NCI-H524 treated with DMSO at 0.1 percent for 48 hours (cell line): ENCODE measurements around the gene OVAAL.

Source experiments
- DNase-seq: peaks from one replicate; lab custom pipeline; 2025; lab: John Stamatoyannopoulos, UW

Gene OVAAL

DNA sequence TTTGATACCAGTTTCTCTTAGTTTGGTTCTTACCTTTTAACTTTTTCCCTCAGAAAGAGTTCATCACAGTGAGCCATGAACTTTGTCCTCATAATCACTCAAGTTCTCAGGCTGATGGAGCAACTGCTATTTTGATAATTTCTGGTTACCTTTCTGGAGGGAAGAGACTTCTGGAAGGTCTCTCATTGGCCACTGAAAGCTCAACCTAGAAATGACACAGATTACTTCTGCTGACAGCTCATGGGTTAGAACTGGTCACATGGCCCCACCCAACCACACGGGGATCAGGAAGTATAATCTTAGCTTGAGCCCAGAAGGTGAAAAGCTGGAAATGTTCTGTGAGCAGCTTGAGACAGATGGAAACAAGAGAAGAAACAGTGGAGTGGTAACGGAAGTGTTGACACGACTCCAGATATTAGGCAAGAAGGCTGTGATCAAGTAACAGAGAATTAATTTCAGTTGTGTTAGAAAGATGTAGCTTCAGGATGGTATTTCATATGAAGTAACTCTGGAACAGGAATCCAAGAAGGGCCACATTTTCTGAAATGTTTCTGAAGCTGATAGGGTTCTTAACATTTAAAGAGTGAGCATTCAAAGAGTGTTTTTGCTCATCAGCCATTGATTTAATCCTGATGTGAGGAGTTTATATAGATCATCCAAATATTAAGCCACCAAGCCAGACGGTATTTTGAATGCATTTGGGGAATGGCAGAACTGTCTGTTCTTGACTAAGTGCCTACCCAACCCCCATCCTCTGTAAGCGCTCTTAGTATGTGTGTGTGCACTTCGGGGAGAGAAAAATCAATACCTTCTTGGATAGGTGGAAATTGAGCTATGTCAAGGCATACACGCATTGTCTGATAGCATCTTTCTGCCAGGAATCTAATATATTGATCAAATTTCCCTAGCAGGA is 51.1 kb downstream of the OVAAL start:
- peak; percentile 23 for DNase-seq

DNA sequence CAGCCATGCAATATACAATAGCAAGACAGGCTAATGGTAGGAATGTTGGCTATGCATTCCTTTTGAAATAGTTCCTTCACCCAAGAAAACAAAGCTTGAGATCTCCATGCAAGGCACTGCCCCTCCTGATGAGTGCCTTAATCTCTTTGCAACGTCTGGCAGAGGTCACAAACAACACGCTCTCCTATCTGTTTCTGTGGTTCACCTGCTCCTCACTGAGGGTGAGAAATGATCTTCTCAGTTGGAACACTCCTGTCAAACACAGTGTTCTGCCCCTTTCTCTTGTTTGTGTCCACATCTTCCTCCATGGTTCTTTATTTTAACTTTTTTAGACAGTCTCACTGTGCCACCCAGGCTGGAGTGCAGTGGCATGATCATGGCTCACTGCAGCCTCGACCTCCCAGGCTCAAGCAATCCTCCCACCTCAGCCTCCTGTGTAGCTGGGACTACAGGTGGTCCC is 51.8 kb downstream of the OVAAL start:
- no peak for DNase-seq

DNA sequence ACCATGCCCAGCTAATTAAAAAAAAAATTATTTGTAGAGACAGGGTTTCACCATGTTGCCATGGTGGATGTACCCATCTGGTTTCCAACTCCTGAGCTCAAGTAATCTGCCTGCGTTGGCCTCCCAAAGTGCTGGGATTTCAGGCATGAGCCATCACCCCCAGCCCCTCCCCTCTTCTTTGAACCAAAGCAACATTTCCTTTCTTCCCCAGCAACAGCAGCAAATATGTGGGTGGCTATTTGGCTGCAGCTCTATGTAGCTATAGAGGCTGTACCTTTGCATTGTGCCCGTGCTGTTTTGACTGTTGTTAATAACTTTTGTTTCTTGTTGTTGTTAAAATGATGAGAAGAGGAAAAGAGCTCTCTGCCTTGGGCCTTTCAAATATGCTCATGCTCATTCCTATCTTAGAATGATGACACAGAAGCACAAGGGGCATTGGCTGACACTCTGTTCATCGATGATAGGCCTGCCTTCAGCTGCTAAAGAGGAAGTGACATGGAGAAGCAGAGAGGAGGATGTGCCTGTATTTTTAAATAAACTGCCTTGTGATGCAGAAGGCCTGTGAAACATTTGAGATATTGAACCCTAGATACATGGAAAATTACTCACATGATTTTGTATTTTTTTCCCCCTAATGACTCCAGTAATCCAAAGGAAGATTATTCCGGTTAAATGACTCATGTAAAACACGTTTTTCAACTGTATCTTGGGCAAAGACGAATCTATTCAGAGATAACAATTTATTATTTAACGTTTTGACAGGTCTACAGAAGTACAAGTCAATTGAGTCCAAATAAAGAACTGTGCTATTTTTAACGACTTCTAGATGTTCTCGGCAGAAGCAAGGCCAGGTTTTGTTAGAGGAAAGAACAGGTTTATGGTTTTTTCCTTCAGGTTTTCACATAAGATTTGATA is 52.5 kb downstream of the OVAAL start:
- DNase-seq = no peak

DNA sequence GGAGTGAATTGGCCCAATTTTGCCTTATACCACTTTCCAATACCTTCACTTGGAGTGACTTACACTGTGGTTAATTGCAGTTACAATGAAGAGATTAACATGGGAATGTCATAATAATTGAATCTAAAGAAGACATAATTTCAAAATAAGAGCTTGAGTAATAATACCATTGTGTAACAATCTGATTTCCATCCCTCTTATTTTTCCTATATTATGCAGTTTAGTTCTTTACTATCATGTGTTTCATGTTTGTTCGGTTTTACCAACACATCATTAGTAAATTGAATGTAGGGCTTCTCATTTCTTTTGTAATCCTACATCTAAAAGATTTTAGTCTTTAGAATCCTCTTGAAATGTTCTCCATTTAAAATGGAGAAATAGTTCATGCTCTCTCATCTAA is 53.9 kb downstream of the OVAAL start:
- no peak for DNase-seq

DNA sequence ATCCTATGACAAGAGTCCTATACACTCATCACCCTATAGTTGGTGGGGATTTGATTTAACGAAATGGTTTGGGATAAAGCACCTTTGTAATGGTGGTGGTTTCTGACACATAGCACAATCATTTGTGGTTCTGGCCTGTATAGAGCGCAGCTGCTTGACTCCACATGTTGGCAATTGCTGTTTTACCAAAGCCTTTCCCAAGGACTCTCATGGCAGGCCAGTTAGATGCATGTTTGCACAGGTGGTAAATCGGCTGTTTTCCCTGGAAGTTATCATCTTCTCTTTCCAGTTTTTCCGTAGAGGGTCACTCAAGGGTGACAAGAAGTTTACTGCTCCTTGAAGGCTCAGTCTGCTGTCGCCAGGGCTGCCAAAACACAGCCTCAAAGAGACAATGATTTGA is 56.0 kb downstream of the OVAAL start:
- DNase-seq = no peak

DNA sequence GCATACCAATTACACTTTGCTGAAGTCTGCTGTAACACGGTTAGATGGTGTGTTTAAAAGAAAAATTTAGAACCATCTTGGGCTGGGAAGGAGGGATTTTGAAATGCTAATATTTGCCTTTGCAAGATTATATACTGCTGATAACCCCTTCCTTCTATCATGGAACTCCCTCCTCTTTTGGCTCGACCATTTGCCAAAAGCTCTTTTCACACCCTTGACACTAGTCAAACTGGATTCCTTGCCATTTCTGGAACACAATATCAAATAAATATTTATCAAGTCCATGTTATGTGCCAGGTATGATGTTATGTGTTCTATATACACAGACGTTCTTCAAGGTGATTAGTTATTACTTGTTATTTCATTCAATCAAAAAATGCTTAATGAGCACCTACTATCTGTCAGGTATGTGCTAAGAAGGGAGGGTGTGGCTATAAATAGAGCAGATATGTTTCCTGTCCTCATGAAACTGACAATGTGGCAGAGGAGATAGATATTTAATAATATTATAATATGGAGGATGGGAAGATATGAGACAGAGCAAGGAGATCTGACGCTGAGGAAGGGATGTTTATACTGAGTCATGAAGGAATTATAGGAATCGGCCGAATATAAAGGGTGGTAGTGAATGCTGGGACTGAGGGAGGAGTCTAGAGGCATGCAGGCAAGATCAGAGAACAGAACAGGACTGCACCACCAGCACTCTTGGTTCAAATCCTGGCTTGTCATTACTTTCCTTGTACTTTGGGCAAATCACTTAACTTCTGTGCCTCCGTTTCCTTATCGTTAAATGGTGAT is 56.9 kb downstream of the OVAAL start:
- no peak for DNase-seq
